Sigmoid colon (tissue), 7 donors: ENCODE results near the gene ATRNL1. TPM values are rescaled to one million over a fixed set of nuclear protein-coding genes. Genes with fewer than 3 reads are reported as not detected.

Experiments
- DNase-seq: peaks from one replicate; pipeline ENCODE4 v3.0.0-alpha.2; 2019
- H3K27ac ChIP-seq, 4 donors: fragments of 200-600 bp; sonication (generic); one replicate each; pipeline ENCODE4 v1.5.1; 2016 to 2019; ENCODE audit warnings: mild to moderate bottlenecking in 1 of 4
- H3K27me3 ChIP-seq, 3 donors: fragments of 200-600 bp; sonication (generic); one replicate each; pipeline ENCODE4 v1.5.1; 2019; ENCODE audit warnings: mild to moderate bottlenecking in 1 of 3
- H3K36me3 ChIP-seq, 4 donors: fragments of 200-600 bp; sonication (generic); one replicate each; pipeline ENCODE4 v1.5.1; 2016 to 2019
- H3K4me1 ChIP-seq, 4 donors: fragments of 200-600 bp; sonication (generic); one replicate each; pipeline ENCODE4 v1.5.1; 2017 to 2019
- H3K4me3 ChIP-seq, 4 donors: fragments of 200-600 bp; sonication (generic); one replicate each; pipeline ENCODE4 v1.5.1; 2017 to 2019; ENCODE audit warnings: mild to moderate bottlenecking in 2 of 4, moderate library complexity in 1 of 4
- H3K9me3 ChIP-seq, 4 donors: fragments of 200-600 bp in 3 of 4; sonication (generic) in 3 of 4; one replicate each; pipeline versions ENCODE4 v1.5.1 to v1.6.1; 2013 to 2019
- CTCF ChIP-seq, 4 experiments: fragments of 450-650 bp in 3 of 4; fragments of 200-600 bp in 1 of 4; IDR thresholded peaks; one replicate each; pipeline ENCODE4 v1.5.1; 2016 to 2019; ENCODE audit warnings: antibody characterized with exemption in 4 of 4, mild to moderate bottlenecking in 3 of 4, moderate library complexity in 2 of 4
- EP300 ChIP-seq, 4 donors: sonication (generic); formaldehyde crosslinking; IDR thresholded peaks; one replicate each; pipeline ENCODE4 v1.6.1; 2017; ENCODE audit warnings: antibody characterized with exemption in 4 of 4
- POLR2A ChIP-seq, 2 donors: fragments of 450-650 bp; IDR thresholded peaks; one replicate each; pipeline ENCODE4 v1.6.1; 2016; ENCODE audit warnings: antibody characterized with exemption in 2 of 2, mild to moderate bottlenecking in 2 of 2, moderate library complexity in 2 of 2
- POLR2AphosphoS5 ChIP-seq, 4 donors: sonication (generic); formaldehyde crosslinking; IDR thresholded peaks; one replicate each; pipeline ENCODE4 v1.6.1; 2017; ENCODE audit warnings: antibody characterized with exemption in 4 of 4
- WGBS, 2 donors: extraction: QIAGEN DNeasy Blood & Tissue Kit; methylation state at CpG; one replicate each; pipeline ENCODE4 v1.1.7; 2013; 5-methylcytosine and 5-hydroxymethylcytosine counted together
- intact Hi-C: fragments of 100-400 bp; cut with DNase I; formaldehyde crosslinking; loops from one replicate; pipeline ENCODE4 v1.15.1; 2023
- polyA plus RNA-seq, 3 donors: library from polyadenylated mRNA; stranded (reverse); fragments of 200-250 nt; gene quantifications; one replicate each; pipeline ENCODE4 v1.2.3, GENCODE V29; 2013
- total RNA-seq, 4 donors: library from RNA; depleted of rRNA; stranded (reverse); fragments of >200 nt; gene quantifications; one replicate each; pipeline ENCODE4 v1.1.0, GENCODE V29; 2016
- donor health status: healthy with polysubstance abuse.
- donor health status: Bipolar disorder and iron deficiency.
- donor health status: healthy.

The ATRNL1 gene
- total and polyA plus RNA-seq, 7 donors, result 0.57 to 17.3 (median 6.9) TPM; not detected in 1

GRCh38 chr10:115909962-115910731 lies 817.0 kb downstream of the ATRNL1 start:
- Histone ChIP-seq H3K27me3 (no peaks in the 10 kb centered on the region), H3K27ac (no peak overlapping the region), H3K9me3 (no peaks in the 10 kb centered on the region), H3K4me3 (no peak overlapping the region), H3K36me3 (no peaks in the 10 kb centered on the region), H3K4me1 (no peaks in the 10 kb centered on the region)
- 69 to 84% methylated on average over 4 of the region's 4 CpGs for WGBS, 2 donors
- intact Hi-C loops, result no loop called here
- no peak for DNase-seq
- TF ChIP-seq POLR2A (IDR thresholded peaks at IDR 0.05) (no peak), CTCF (IDR thresholded peaks at IDR 0.05) (no peak), EP300 (IDR thresholded peaks at IDR 0.05) (no peak)

- DNase-seq, result no peak
- intact Hi-C loops, result no loop called here
- 90 to 92% methylated on average over 3 of the region's 3 CpGs for WGBS, 2 donors
- no peaks in the 10 kb centered on the region for H3K36me3 ChIP-seq
- no peak overlapping the region for H3K27ac ChIP-seq
- H3K4me3 ChIP-seq, result no peak overlapping the region
- no peaks in the 10 kb centered on the region for H3K4me1 ChIP-seq
- TF ChIP-seq POLR2A (IDR thresholded peaks at IDR 0.05) (no peak), POLR2AphosphoS5 (IDR thresholded peaks at IDR 0.05) (no peak), CTCF (IDR thresholded peaks at IDR 0.05) (no peak), EP300 (IDR thresholded peaks at IDR 0.05) (no peak)
- no peaks in the 10 kb centered on the region for H3K9me3 ChIP-seq
- no peaks in the 10 kb centered on the region for H3K27me3 ChIP-seq
These were observed 821.3 kb downstream of the ATRNL1 start for GRCh38 chr10:115914475-115914874.

- H3K36me3 ChIP-seq, result no peaks in the 10 kb centered on the region
- TF ChIP-seq POLR2AphosphoS5 (IDR thresholded peaks at IDR 0.05) (no peak), POLR2A (IDR thresholded peaks at IDR 0.05) (no peak)
These were observed 822.3 kb downstream of the ATRNL1 start for GRCh38 chr10:115915429-115915828.

DNA sequence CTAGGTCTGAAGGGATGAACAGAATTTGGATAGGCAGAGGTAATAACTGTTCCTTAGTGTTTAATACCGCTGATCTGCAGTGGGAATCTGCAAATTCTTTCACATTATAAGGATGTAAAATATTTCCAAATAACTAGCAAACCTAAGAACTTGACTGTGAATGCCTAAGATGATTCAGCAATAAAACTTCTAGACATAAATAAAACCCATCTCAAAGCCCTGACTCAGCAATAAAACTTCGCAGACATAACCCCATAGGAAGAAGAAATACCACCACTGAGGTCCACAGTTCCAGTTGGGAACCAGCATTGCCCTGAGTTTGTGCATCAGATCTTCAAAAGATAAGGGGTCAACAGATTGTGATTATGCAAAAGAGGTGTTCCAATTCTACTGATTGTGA lies 825.6 kb downstream of the ATRNL1 start:
- no peaks in the 10 kb centered on the region for H3K9me3 ChIP-seq
- no peak overlapping the region for H3K27ac ChIP-seq
- no peaks in the 10 kb centered on the region for H3K4me1 ChIP-seq
- no peaks in the 10 kb centered on the region for H3K36me3 ChIP-seq
- no peak overlapping the region for H3K4me3 ChIP-seq
- no peaks in the 10 kb centered on the region for H3K27me3 ChIP-seq
- DNase-seq, result no peak
- WGBS, 2 donors, result 75 to 79% methylated on average over 2 of the region's 2 CpGs
- intact Hi-C loops, result no loop called here
- TF ChIP-seq CTCF (IDR thresholded peaks at IDR 0.05) (no peak), EP300 (IDR thresholded peaks at IDR 0.05) (no peak), POLR2AphosphoS5 (IDR thresholded peaks at IDR 0.05) (no peak), POLR2A (IDR thresholded peaks at IDR 0.05) (no peak)

More at GRCh38 chr10:115915429-115915828, 822.3 kb downstream of the ATRNL1 start:
- Histone ChIP-seq H3K27ac (no peak overlapping the region), H3K4me3 (no peak overlapping the region), H3K4me1 (no peaks in the 10 kb centered on the region), H3K27me3 (no peaks in the 10 kb centered on the region), H3K9me3 (no peaks in the 10 kb centered on the region)
- 93% methylated on average over 1 of the region's 1 CpG for WGBS, 2 donors
- intact Hi-C loops, result no loop called here
- DNase-seq, result no peak

DNA sequence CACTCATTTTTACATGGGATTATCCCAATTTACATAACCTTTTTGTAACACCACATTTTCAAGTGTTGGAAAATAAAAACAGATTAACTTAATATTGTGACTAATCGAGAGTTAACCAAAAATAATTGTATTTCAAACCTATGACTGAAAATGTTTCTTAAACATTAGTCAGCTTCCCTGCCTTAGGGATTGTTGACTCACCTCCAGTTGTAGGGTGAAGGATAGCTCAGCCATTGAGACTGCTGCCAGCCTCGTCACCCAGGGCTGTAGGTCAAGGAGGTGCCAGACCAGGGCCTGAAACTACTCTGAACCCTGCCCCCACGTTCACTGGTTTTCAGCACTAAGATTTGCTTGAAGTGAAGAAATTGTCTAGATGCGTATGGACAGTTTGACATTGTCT lies 828.6 kb downstream of the ATRNL1 start:
- TF ChIP-seq EP300 (IDR thresholded peaks at IDR 0.05), result no peak
- no peak for TF ChIP-seq CTCF (IDR thresholded peaks at IDR 0.05)
- no peaks in the 10 kb centered on the region for H3K27me3 ChIP-seq
- WGBS, 2 donors, result 68 to 84% methylated on average over 4 of the region's 4 CpGs
- no peak overlapping the region for H3K27ac ChIP-seq
- H3K4me3 ChIP-seq, result no peak overlapping the region
- H3K4me1 ChIP-seq, result no peaks in the 10 kb centered on the region
- DNase-seq, result no peak
- H3K36me3 ChIP-seq, result no peaks in the 10 kb centered on the region
- H3K9me3 ChIP-seq, result peaks cover 0 to 3% (median 1%) of the 10 kb centered on the region in 4 donors
- intact Hi-C loops, result no loop called here
